ENCODE data around the gene CARS1. TPM values are rescaled to one million over a fixed set of nuclear protein-coding genes. Genes with fewer than 3 reads are reported as not detected.
A peak's percentile ranks its signal among the peaks of the same experiment; 100 is the strongest.

The CARS1 gene
- total RNA-seq, 1 experiment from 2014 or later = 67.6 TPM

GRCh38 chr11:3052567-3052966 lies 4.7 kb downstream of the CARS1 start:
- Mint-ChIP-seq H3K27me3 (ENCODE audit: unreplicated experiment) (no peaks in the 10 kb centered on the region), H3K36me3 (ENCODE audit: insufficient read depth, unreplicated experiment) (peaks cover 43% of the 10 kb centered on the region), H3K4me1 (ENCODE audit: low read depth, unreplicated experiment) (peaks cover 23% of the 10 kb centered on the region), H3K27ac (ENCODE audit: unreplicated experiment) (no peak overlapping the region), H3K4me3 (ENCODE audit: low read depth, unreplicated experiment) (no peak overlapping the region), H3K9me3 (ENCODE audit: low read depth, unreplicated experiment) (no peaks in the 10 kb centered on the region)
- TF ChIP-seq CTCF (IDR thresholded peaks at IDR 0.05; ENCODE audit: unreplicated experiment) = no peak
- CTCF ChIA-PET = no interaction called here
- no peak for DNase-seq
- intact Hi-C loops (cut with micrococcal nuclease; ENCODE audit: unreplicated experiment) = no loop called here
- BruUV-seq (replicated peaks) = no TSS peak

- no peak for TF ChIP-seq CTCF (IDR thresholded peaks at IDR 0.05; ENCODE audit: unreplicated experiment)
- no TSS peak for BruUV-seq (replicated peaks)
- H3K27me3 Mint-ChIP-seq (ENCODE audit: unreplicated experiment) = no peaks in the 10 kb centered on the region
- H3K4me1 Mint-ChIP-seq (ENCODE audit: low read depth, unreplicated experiment) = peaks cover 23% of the 10 kb centered on the region
- DNase-seq = no peak
- H3K27ac Mint-ChIP-seq (ENCODE audit: unreplicated experiment) = no peak overlapping the region
- intact Hi-C loops (cut with micrococcal nuclease; ENCODE audit: unreplicated experiment) = no loop called here
- peaks cover 42% of the 10 kb centered on the region for H3K36me3 Mint-ChIP-seq (ENCODE audit: insufficient read depth, unreplicated experiment)
- no peak overlapping the region for H3K4me3 Mint-ChIP-seq (ENCODE audit: low read depth, unreplicated experiment)
- CTCF ChIA-PET = no interaction called here
- no peaks in the 10 kb centered on the region for H3K9me3 Mint-ChIP-seq (ENCODE audit: low read depth, unreplicated experiment)
Observed at GRCh38 chr11:3052109-3052479, 5.1 kb downstream of the CARS1 start.

GRCh38 chr11:3051196-3052108 lies 5.8 kb downstream of the CARS1 start:
- no peak overlapping the region for H3K27ac Mint-ChIP-seq (ENCODE audit: unreplicated experiment)
- no peak for DNase-seq
- no peak overlapping the region for H3K4me3 Mint-ChIP-seq (ENCODE audit: low read depth, unreplicated experiment)
- H3K4me1 Mint-ChIP-seq (ENCODE audit: low read depth, unreplicated experiment) = peaks cover 23% of the 10 kb centered on the region
- no peaks in the 10 kb centered on the region for H3K27me3 Mint-ChIP-seq (ENCODE audit: unreplicated experiment)
- H3K9me3 Mint-ChIP-seq (ENCODE audit: low read depth, unreplicated experiment) = no peaks in the 10 kb centered on the region
- intact Hi-C loops (cut with micrococcal nuclease; ENCODE audit: unreplicated experiment) = no loop called here
- no peak for TF ChIP-seq CTCF (IDR thresholded peaks at IDR 0.05; ENCODE audit: unreplicated experiment)
- BruUV-seq (replicated peaks) = no TSS peak
- CTCF ChIA-PET = no interaction called here
- peaks cover 41% of the 10 kb centered on the region for H3K36me3 Mint-ChIP-seq (ENCODE audit: insufficient read depth, unreplicated experiment)

GRCh38 chr11:3050386-3051195 lies 6.6 kb downstream of the CARS1 start:
- H3K4me1 Mint-ChIP-seq (ENCODE audit: low read depth, unreplicated experiment) = peaks cover 23% of the 10 kb centered on the region
- peak overlapping the region; percentile 33 for H3K4me3 Mint-ChIP-seq (ENCODE audit: low read depth, unreplicated experiment)
- H3K36me3 Mint-ChIP-seq (ENCODE audit: insufficient read depth, unreplicated experiment) = peaks cover 42% of the 10 kb centered on the region
- H3K9me3 Mint-ChIP-seq (ENCODE audit: low read depth, unreplicated experiment) = no peaks in the 10 kb centered on the region
- peak overlapping the region; percentile 33 for H3K27ac Mint-ChIP-seq (ENCODE audit: unreplicated experiment)
- TF ChIP-seq CTCF (IDR thresholded peaks at IDR 0.05; ENCODE audit: unreplicated experiment) = no peak
- DNase-seq = no peak
- no peaks in the 10 kb centered on the region for H3K27me3 Mint-ChIP-seq (ENCODE audit: unreplicated experiment)
- CTCF ChIA-PET = interaction anchor here (0.5 to 1.7 kb wide), 3 partner anchors 13 to 184 kb away, joined by 6 to 15 read pairs (median 7); no protein-coding TSS in a partner anchor
- intact Hi-C loops (cut with micrococcal nuclease; ENCODE audit: unreplicated experiment) = no loop called here
- BruUV-seq (replicated peaks) = no TSS peak
